Progenitor cell of endocrine pancreas (in vitro differentiated cells): ENCODE data around the gene CACNA2D4. TPM values are rescaled to one million over a fixed set of nuclear protein-coding genes. Genes with fewer than 3 reads are reported as not detected.

Experiments used
- DNase-seq: peaks from one replicate; pipeline ENCODE4 v3.0.0; 2021; ENCODE audit warnings: low spot score; ENCODE audit not compliant: unreplicated experiment
- H3K27ac Mint-ChIP-seq: 2 replicates; pipeline ENCODE4 v1.8.0; 2021; ENCODE audit warnings: mild to moderate bottlenecking, moderate library complexity, mixed read lengths
- H3K27me3 Mint-ChIP-seq: 2 replicates; pipeline ENCODE4 v1.8.0; 2021; ENCODE audit warnings: mixed read lengths
- H3K36me3 Mint-ChIP-seq: 2 replicates; pipeline ENCODE4 v1.8.0; 2022; ENCODE audit warnings: mixed read lengths; ENCODE audit not compliant: insufficient read depth
- H3K4me1 Mint-ChIP-seq: 2 replicates; pipeline ENCODE4 v1.8.0; 2021; ENCODE audit warnings: low read depth, mixed read lengths
- H3K4me3 Mint-ChIP-seq: 2 replicates; pipeline ENCODE4 v1.8.0; 2021; ENCODE audit warnings: low read depth, mild to moderate bottlenecking, moderate library complexity, mixed read lengths
- H3K9me3 Mint-ChIP-seq: 2 replicates; pipeline ENCODE4 v1.8.0; 2021; ENCODE audit warnings: low read depth, mixed read lengths
- total RNA-seq: library from RNA; stranded (reverse); gene quantifications from 2 replicates; pipeline ENCODE4 v1.2.1, GENCODE V29; 2021
- TF ChIP-seq, protein P1 (sequence below): fragments of 200-600 bp; sonication (generic); IDR thresholded peaks from one replicate; pipeline ENCODE4 v1.5.0; 2021; ENCODE audit warnings: antibody characterized with exemption, mild to moderate bottlenecking; ENCODE audit not compliant: unreplicated experiment

CACNA2D4 gene
- total RNA-seq, 1 donor from 2014 or later, result 0.34 TPM

DNA sequence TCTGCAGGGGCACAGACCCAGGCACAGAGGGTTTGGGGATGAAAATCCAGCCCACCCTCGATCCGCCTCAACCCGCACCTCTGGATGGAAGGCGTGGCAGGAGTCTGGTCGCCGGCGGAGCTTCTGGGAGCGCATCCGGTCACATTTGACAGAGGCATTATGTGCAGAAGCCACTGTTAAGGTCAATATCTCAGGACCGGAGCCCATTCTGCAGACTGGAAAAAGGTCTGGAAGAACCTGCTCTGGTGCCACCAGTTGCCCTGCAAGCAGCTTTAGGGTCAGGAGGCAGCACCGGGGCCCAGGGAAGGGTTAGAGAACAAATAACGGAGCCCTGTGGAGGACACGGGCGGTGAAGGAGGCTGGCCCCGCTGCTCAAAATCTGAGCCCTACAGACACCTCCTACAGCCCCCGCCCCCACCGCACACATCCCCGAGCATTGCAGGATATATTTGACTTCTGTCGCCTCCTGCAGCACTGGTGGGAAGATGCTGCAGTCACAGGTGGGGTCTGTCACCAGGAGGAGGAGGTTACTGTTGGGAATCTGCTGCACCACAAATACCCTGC, 123.1 kb downstream of the CACNA2D4 start:
- TF ChIP-seq, protein P1, sequence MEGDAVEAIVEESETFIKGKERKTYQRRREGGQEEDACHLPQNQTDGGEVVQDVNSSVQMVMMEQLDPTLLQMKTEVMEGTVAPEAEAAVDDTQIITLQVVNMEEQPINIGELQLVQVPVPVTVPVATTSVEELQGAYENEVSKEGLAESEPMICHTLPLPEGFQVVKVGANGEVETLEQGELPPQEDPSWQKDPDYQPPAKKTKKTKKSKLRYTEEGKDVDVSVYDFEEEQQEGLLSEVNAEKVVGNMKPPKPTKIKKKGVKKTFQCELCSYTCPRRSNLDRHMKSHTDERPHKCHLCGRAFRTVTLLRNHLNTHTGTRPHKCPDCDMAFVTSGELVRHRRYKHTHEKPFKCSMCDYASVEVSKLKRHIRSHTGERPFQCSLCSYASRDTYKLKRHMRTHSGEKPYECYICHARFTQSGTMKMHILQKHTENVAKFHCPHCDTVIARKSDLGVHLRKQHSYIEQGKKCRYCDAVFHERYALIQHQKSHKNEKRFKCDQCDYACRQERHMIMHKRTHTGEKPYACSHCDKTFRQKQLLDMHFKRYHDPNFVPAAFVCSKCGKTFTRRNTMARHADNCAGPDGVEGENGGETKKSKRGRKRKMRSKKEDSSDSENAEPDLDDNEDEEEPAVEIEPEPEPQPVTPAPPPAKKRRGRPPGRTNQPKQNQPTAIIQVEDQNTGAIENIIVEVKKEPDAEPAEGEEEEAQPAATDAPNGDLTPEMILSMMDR, result no peak
- Mint-ChIP-seq H3K27ac (no peak overlapping the region), H3K9me3 (no peaks in the 10 kb centered on the region), H3K36me3 (no peaks in the 10 kb centered on the region), H3K27me3 (peaks cover 21% of the 10 kb centered on the region), H3K4me1 (peaks cover 4% of the 10 kb centered on the region), H3K4me3 (no peak overlapping the region)
- no peak for DNase-seq

DNA sequence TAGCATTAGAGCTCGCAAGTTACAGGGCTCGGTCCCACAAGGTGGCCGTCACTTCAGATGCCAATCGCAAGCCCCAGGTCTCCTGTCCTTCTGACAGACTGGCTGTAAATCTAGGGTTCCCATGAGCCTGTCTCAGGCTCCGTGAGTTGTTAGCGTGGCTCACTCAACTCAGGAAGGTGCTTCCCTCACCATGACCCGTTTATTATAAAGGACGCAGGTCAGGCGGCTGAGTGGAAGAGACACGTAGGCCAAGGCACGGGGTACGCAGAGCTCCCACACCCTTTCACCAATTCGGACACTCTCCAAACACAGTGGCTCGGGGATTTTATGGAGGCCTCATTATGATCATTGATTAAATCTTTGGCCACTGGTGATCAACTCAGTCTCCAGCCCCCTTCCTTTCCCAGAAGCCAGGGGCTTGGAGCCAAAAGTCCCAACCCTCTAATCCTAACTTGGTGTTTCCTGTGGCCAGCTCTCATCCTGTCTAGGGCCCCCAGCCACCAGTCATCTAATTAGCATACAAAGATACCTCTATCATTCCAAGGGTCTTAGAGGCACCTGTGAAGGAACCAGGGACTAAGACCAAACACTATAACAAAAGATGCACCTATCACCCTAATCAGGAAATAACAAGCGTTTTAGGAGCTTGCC, 123.9 kb downstream of the CACNA2D4 start:
- peaks cover 4% of the 10 kb centered on the region for H3K4me1 Mint-ChIP-seq
- DNase-seq, result no peak
- TF ChIP-seq, protein P1, result no peak
- no peaks in the 10 kb centered on the region for H3K36me3 Mint-ChIP-seq
- peaks cover 20% of the 10 kb centered on the region for H3K27me3 Mint-ChIP-seq
- H3K9me3 Mint-ChIP-seq, result no peaks in the 10 kb centered on the region
- H3K27ac Mint-ChIP-seq, result no peak overlapping the region
- no peak overlapping the region for H3K4me3 Mint-ChIP-seq

DNA sequence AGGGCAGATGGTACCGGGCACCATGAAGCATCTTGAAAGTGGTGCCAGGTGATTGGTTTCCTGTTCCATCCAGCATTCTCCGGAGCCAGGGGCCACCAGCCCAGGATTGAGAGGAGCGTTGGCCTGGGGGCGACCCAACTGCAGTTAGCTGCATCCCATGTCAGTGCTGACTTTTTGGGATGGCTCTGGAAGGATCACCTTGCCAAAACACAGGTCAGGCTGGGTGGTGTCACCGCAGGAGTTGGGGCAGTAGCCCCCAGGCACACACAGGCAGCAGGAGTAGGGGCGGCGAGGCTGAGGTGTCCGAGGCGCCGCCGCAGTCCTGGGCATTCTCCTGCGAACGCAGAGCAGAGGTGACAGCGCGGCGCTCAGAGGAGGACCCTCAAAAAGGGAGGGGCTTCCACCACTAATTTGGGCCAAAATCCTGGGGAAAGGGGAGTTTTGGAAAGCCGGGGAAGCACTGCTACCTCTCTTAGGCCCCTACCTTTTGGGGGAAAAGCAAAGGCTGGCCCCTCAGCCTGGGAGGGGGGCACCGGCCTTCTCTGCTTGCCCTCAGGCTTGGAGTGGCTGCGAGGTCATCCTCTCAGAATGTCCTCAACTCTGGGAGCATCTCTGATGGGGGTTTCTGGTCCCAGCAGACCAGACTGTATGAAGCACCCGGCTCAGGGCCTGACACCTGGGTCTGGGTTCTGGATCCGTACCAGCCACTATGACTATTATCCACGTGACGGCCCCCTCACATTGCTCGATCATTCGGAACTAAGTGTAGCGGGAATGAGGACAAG, 124.8 kb downstream of the CACNA2D4 start:
- Mint-ChIP-seq H3K27ac (no peak overlapping the region), H3K36me3 (peaks cover 2% of the 10 kb centered on the region), H3K4me1 (peaks cover 4% of the 10 kb centered on the region), H3K9me3 (no peaks in the 10 kb centered on the region), H3K4me3 (no peak overlapping the region), H3K27me3 (peaks cover 18% of the 10 kb centered on the region)
- no peak for DNase-seq
- TF ChIP-seq, protein P1, result no peak

DNA sequence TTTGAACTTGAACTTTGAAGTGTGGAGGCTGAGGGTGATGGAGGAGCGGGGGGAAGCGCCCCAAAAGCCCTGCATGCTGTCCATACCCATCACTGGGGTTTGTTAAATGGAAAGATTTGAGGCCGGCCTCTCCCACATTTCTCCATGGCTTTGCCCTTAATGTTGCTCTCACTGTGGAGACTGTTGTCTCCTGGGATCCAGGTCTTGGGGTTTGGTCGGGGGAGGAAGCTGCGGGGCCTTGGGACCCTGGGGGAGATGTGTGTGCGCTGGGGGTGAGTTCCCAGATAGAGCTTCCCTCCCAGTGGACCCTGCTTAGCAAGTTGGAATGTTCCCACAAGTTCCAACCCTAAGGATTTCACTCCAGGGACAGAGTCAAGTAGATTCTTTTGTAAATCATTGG, 126.0 kb downstream of the CACNA2D4 start:
- Mint-ChIP-seq H3K36me3 (peaks cover 2% of the 10 kb centered on the region), H3K4me3 (no peak overlapping the region), H3K27ac (no peak overlapping the region), H3K4me1 (peaks cover 4% of the 10 kb centered on the region), H3K9me3 (no peaks in the 10 kb centered on the region), H3K27me3 (peaks cover 18% of the 10 kb centered on the region)
- DNase-seq, result no peak
- TF ChIP-seq, protein P1, result no peak

DNA sequence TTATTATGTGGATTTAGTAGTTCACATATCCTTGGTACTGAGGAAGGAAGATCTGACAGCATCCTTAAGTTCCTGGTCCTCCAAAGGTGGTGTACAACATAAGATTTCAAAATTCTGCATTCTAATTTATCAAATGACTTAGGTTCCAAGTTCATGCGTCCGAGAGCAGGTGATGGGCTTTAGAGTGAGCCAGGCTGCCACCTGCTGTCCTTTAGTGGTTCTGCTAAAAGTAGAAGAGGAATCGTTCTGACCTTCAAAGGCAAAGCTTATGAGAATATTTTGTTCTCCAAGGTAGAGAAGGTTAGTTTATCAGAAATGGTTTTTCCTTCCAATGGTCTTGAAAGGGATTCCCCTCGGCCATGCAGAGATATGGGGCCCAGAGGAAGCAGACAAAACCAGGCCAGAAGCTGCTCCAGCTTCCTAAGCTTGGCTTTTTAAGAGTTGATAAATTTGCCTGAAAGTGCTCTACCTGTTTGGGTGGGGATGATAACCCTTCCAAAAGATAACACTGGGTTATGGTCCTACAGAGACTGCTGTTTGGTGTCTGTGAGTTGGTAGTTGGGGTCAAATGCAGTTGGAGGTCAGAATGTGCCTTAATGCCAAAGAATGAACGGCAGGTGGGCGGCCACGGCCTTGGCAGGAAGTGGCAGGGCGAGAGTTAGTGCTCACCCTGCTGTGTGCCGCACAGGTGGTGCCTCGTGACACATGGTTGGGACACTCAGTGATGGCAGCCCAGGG, 127.2 kb downstream of the CACNA2D4 start:
- H3K36me3 Mint-ChIP-seq, result peaks cover 3% of the 10 kb centered on the region
- H3K27ac Mint-ChIP-seq, result no peak overlapping the region
- H3K27me3 Mint-ChIP-seq, result peaks cover 18% of the 10 kb centered on the region
- no peak overlapping the region for H3K4me3 Mint-ChIP-seq
- peaks cover 4% of the 10 kb centered on the region for H3K4me1 Mint-ChIP-seq
- DNase-seq, result no peak
- TF ChIP-seq, protein P1, result peak; percentile 95
- no peaks in the 10 kb centered on the region for H3K9me3 Mint-ChIP-seq
